Measurements from ENCODE around the gene TET3. TPM values are rescaled to one million over a fixed set of nuclear protein-coding genes. Genes with fewer than 3 reads are reported as not detected.

TET3 gene
- total RNA-seq, 1 donor from 2014 or later = 92.4 TPM

DNA sequence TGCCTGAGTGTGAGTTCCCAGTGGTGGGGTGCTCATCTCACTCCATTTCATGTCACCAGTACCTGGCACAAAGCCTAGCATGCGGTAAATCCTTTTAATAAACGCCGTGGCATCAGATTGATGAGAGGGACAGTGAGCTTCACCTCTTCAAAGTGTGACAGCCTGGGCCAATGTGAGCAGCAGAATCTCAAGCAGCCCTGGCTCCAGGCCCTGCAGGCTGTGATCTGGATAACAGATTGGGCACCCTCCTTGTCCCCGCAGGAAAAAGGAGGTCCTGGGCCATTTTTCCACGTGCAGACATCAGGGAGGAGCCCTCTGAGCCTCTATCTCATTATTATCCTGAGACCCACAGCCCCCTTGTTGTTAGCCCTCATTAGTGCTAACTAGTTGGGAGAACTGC is 34.8 kb downstream of the TET3 start:
- H3K36me3 Mint-ChIP-seq (ENCODE audit: unreplicated experiment) = no peaks in the 10 kb centered on the region
- H3K27ac Mint-ChIP-seq (ENCODE audit: unreplicated experiment) = peak overlapping the region; percentile 19
- TF ChIP-seq, protein P1, sequence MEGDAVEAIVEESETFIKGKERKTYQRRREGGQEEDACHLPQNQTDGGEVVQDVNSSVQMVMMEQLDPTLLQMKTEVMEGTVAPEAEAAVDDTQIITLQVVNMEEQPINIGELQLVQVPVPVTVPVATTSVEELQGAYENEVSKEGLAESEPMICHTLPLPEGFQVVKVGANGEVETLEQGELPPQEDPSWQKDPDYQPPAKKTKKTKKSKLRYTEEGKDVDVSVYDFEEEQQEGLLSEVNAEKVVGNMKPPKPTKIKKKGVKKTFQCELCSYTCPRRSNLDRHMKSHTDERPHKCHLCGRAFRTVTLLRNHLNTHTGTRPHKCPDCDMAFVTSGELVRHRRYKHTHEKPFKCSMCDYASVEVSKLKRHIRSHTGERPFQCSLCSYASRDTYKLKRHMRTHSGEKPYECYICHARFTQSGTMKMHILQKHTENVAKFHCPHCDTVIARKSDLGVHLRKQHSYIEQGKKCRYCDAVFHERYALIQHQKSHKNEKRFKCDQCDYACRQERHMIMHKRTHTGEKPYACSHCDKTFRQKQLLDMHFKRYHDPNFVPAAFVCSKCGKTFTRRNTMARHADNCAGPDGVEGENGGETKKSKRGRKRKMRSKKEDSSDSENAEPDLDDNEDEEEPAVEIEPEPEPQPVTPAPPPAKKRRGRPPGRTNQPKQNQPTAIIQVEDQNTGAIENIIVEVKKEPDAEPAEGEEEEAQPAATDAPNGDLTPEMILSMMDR (IDR thresholded peaks at IDR 0.05; ENCODE audit: partially characterized antibody, unreplicated experiment) = no peak
- H3K27me3 Mint-ChIP-seq (ENCODE audit: unreplicated experiment) = peaks cover 9% of the 10 kb centered on the region
- no peak for DNase-seq
- peaks cover 9% of the 10 kb centered on the region for H3K9me3 Mint-ChIP-seq (ENCODE audit: unreplicated experiment)
- H3K4me3 Mint-ChIP-seq (ENCODE audit: unreplicated experiment) = no peak overlapping the region
- peaks cover 28% of the 10 kb centered on the region for H3K4me1 Mint-ChIP-seq (ENCODE audit: low read depth, unreplicated experiment)

DNA sequence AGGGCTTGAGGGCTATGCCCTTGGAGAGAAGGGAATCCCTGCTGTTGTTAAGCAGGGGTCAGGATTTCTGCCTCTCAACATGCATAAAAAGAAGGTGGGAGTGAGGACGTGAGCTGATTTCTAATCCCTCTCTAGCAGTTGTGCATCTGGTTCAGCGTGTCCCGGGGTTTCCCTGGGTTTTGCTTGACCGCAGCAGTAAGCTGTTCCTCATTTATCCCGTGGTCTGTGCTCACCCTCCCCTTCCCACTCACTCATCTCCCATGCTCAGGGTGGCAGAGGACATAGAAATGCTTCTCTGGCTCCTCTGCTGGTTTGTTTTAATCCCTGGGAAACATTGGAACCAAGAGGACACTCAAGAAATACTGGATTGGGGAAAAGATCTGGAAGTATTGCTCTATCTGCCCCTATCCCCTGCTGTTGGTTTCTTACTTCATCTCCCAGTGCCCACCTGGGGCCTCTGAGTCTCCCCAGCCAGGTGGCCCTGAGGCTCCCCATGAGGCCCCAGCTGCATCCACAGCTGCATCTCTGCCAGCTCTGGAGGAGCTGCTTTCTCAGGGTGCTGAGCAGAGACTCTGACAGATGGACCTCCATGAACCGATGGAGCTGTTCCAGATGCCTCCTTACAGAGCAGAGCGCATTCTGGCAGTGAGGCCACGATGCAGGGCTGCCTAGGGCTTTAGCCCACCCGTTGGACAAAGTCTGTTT is 36.1 kb downstream of the TET3 start:
- peaks cover 9% of the 10 kb centered on the region for H3K9me3 Mint-ChIP-seq (ENCODE audit: unreplicated experiment)
- peak overlapping the region; percentile 12 for H3K4me3 Mint-ChIP-seq (ENCODE audit: unreplicated experiment)
- peaks cover 11% of the 10 kb centered on the region for H3K27me3 Mint-ChIP-seq (ENCODE audit: unreplicated experiment)
- TF ChIP-seq, protein P1 (IDR thresholded peaks at IDR 0.05; ENCODE audit: partially characterized antibody, unreplicated experiment) = no peak
- H3K4me1 Mint-ChIP-seq (ENCODE audit: low read depth, unreplicated experiment) = peaks cover 27% of the 10 kb centered on the region
- no peaks in the 10 kb centered on the region for H3K36me3 Mint-ChIP-seq (ENCODE audit: unreplicated experiment)
- H3K27ac Mint-ChIP-seq (ENCODE audit: unreplicated experiment) = peak overlapping the region; percentile 56
- no peak for DNase-seq

GRCh38 chr2:74021407-74021755 is 36.7 kb downstream of the TET3 start:
- H3K27ac Mint-ChIP-seq (ENCODE audit: unreplicated experiment) = peak overlapping the region; percentile 33
- peaks cover 11% of the 10 kb centered on the region for H3K27me3 Mint-ChIP-seq (ENCODE audit: unreplicated experiment)
- H3K9me3 Mint-ChIP-seq (ENCODE audit: unreplicated experiment) = peaks cover 9% of the 10 kb centered on the region
- TF ChIP-seq, protein P1 (IDR thresholded peaks at IDR 0.05; ENCODE audit: partially characterized antibody, unreplicated experiment) = no peak
- H3K36me3 Mint-ChIP-seq (ENCODE audit: unreplicated experiment) = no peaks in the 10 kb centered on the region
- no peak for DNase-seq
- H3K4me3 Mint-ChIP-seq (ENCODE audit: unreplicated experiment) = peak overlapping the region; percentile 12
- H3K4me1 Mint-ChIP-seq (ENCODE audit: low read depth, unreplicated experiment) = peaks cover 27% of the 10 kb centered on the region

DNA sequence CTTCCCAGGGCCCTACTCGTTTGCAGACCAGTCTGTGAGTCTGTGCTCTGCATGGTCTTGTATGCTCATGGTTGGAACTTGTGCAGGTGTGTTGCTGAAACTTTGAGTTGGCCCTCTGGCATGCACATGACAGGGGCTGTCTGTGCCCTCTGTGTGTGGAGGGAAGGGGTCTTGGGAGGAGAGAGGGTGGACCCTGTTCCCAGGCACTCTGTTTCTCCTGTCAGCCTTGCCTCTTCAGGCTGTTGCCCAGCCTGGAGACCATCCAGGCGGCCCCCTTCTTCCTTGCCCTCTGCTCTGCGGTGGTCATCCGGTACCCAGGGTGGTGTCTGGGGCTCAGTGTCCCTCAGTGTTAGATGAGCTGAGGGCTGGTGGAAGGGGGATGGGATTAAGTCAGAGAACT is 39.5 kb downstream of the TET3 start:
- H3K27ac Mint-ChIP-seq (ENCODE audit: unreplicated experiment) = no peak overlapping the region
- H3K4me3 Mint-ChIP-seq (ENCODE audit: unreplicated experiment) = no peak overlapping the region
- peaks cover 13% of the 10 kb centered on the region for H3K9me3 Mint-ChIP-seq (ENCODE audit: unreplicated experiment)
- TF ChIP-seq, protein P1 (IDR thresholded peaks at IDR 0.05; ENCODE audit: partially characterized antibody, unreplicated experiment) = no peak
- H3K4me1 Mint-ChIP-seq (ENCODE audit: low read depth, unreplicated experiment) = peaks cover 35% of the 10 kb centered on the region
- no peaks in the 10 kb centered on the region for H3K36me3 Mint-ChIP-seq (ENCODE audit: unreplicated experiment)
- no peak for DNase-seq
- peaks cover 13% of the 10 kb centered on the region for H3K27me3 Mint-ChIP-seq (ENCODE audit: unreplicated experiment)

DNA sequence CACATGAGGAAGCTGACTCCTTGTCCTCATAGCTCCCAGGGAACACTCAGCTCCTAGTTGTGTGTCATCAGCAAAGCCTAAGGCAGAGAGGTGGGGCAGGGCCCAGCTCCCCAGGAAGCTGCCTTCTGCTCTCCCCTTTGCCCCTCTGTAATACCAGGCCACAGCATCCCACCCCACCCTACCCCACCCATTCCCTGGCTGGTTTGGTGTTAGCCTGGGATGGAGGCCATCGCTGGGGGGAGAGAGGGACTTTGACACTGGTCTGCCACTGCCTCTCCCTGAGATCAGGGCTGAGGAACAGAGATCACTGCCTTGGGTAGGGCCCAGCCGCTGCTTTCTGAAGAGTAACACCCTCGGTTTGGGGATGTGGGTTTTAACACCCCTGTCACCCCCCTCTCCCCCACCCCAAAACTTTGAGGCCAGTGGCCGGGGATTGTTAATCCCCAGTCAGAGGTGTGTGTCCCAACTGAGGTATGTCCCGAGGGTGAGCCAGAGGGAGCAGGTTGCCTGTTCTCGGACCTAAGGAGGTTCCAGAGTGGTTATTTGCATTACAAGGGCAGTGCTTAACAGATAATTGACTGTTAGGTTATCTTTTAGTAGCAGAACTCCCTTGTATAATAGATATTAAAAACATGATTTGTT is 41.4 kb downstream of the TET3 start:
- H3K27me3 Mint-ChIP-seq (ENCODE audit: unreplicated experiment) = peaks cover 15% of the 10 kb centered on the region
- TF ChIP-seq, protein P1 (IDR thresholded peaks at IDR 0.05; ENCODE audit: partially characterized antibody, unreplicated experiment) = no peak
- no peak overlapping the region for H3K4me3 Mint-ChIP-seq (ENCODE audit: unreplicated experiment)
- no peaks in the 10 kb centered on the region for H3K36me3 Mint-ChIP-seq (ENCODE audit: unreplicated experiment)
- no peak for DNase-seq
- peaks cover 17% of the 10 kb centered on the region for H3K9me3 Mint-ChIP-seq (ENCODE audit: unreplicated experiment)
- H3K4me1 Mint-ChIP-seq (ENCODE audit: low read depth, unreplicated experiment) = peaks cover 41% of the 10 kb centered on the region
- H3K27ac Mint-ChIP-seq (ENCODE audit: unreplicated experiment) = no peak overlapping the region

All from glutamatergic neuron (in vitro differentiated cells).